ENCODE data around the gene MAP6. TPM values are rescaled to one million over a fixed set of nuclear protein-coding genes. Genes with fewer than 3 reads are reported as not detected.

Gene MAP6
- total and polyA plus RNA-seq, 8 donors: 0.88 to 17.4 (median 2.5) TPM

- ATAC-seq: no peak
- DNase-seq: no peak
- TF ChIP-seq, protein P1, sequence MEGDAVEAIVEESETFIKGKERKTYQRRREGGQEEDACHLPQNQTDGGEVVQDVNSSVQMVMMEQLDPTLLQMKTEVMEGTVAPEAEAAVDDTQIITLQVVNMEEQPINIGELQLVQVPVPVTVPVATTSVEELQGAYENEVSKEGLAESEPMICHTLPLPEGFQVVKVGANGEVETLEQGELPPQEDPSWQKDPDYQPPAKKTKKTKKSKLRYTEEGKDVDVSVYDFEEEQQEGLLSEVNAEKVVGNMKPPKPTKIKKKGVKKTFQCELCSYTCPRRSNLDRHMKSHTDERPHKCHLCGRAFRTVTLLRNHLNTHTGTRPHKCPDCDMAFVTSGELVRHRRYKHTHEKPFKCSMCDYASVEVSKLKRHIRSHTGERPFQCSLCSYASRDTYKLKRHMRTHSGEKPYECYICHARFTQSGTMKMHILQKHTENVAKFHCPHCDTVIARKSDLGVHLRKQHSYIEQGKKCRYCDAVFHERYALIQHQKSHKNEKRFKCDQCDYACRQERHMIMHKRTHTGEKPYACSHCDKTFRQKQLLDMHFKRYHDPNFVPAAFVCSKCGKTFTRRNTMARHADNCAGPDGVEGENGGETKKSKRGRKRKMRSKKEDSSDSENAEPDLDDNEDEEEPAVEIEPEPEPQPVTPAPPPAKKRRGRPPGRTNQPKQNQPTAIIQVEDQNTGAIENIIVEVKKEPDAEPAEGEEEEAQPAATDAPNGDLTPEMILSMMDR (IDR thresholded peaks at IDR 0.05): no peak
- intact Hi-C loops (cut with DNase I): no loop called here
- H3K4me3 ChIP-seq: no peak overlapping the region
- H3K27ac ChIP-seq: no peak overlapping the region
- no peaks in the 10 kb centered on the region for H3K4me1 ChIP-seq
- no peaks in the 10 kb centered on the region for H3K27me3 ChIP-seq
- 60 to 73% methylated on average over 17 of the region's 17 CpGs for WGBS, 2 donors
- no peaks in the 10 kb centered on the region for H3K9me3 ChIP-seq
- no peaks in the 10 kb centered on the region for H3K36me3 ChIP-seq
- FAIRE-seq: no peak
These were observed 9.9 kb upstream of the MAP6 start for GRCh38 chr11:75678620-75679259.

- no peaks in the 10 kb centered on the region for H3K4me1 ChIP-seq
- H3K9me3 ChIP-seq: no peaks in the 10 kb centered on the region
- 60 to 76% methylated on average over 12 of the region's 12 CpGs for WGBS, 2 donors
- no peaks in the 10 kb centered on the region for H3K27me3 ChIP-seq
- DNase-seq (no peak), ATAC-seq (no peak), FAIRE-seq (no peak)
- no peak overlapping the region for H3K4me3 ChIP-seq
- TF ChIP-seq, protein P1 (IDR thresholded peaks at IDR 0.05): no peak
- H3K36me3 ChIP-seq: no peaks in the 10 kb centered on the region
- no peak overlapping the region for H3K27ac ChIP-seq
- intact Hi-C loops (cut with DNase I): no loop called here
These were observed 9.1 kb upstream of the MAP6 start for GRCh38 chr11:75677909-75678308.

DNA sequence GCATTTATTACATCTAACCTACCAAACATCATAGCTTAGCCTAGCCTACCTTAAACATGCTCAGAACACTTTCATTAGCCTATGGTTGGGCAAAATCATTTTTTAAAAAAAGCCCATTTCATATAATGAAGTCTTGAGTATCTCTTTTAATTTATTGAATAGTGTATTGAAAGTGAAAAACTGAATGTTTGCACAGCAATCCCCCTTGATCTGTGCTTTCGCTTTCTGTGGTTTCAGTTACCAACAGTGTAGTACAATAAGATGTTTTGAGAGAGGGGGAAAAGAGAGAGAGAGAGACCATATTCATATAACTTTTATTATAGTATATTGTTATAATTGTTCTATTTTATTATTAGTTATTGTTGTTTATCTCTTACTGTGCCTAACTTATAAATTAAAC lies 8.4 kb upstream of the MAP6 start:
- ATAC-seq (no peak), DNase-seq (no peak), FAIRE-seq (no peak)
- H3K27ac ChIP-seq: no peak overlapping the region
- H3K36me3 ChIP-seq: no peaks in the 10 kb centered on the region
- no peaks in the 10 kb centered on the region for H3K4me1 ChIP-seq
- TF ChIP-seq, protein P1 (IDR thresholded peaks at IDR 0.05): no peak
- WGBS, 2 donors: 69 to 94% methylated on average over 1 of the region's 1 CpG
- no peak overlapping the region for H3K4me3 ChIP-seq
- H3K9me3 ChIP-seq: no peaks in the 10 kb centered on the region
- no peaks in the 10 kb centered on the region for H3K27me3 ChIP-seq
- intact Hi-C loops (cut with DNase I): no loop called here

- Histone ChIP-seq H3K27me3 (peaks cover 0 to 6% (median 2%) of the 10 kb centered on the region in 4 donors), H3K4me3 (no peak overlapping the region), H3K36me3 (no peaks in the 10 kb centered on the region), H3K4me1 (no peaks in the 10 kb centered on the region), H3K9me3 (no peaks in the 10 kb centered on the region), H3K27ac (no peak overlapping the region)
- FAIRE-seq: no peak
- ATAC-seq: no peak
- WGBS, 2 donors: 87 to 95% methylated on average over 4 of the region's 4 CpGs
- DNase-seq: no peak
- TF ChIP-seq, protein P1 (IDR thresholded peaks at IDR 0.05): no peak
- intact Hi-C loops (cut with DNase I): no loop called here
These were observed 5.2 kb upstream of the MAP6 start for GRCh38 chr11:75673977-75674582.

DNA sequence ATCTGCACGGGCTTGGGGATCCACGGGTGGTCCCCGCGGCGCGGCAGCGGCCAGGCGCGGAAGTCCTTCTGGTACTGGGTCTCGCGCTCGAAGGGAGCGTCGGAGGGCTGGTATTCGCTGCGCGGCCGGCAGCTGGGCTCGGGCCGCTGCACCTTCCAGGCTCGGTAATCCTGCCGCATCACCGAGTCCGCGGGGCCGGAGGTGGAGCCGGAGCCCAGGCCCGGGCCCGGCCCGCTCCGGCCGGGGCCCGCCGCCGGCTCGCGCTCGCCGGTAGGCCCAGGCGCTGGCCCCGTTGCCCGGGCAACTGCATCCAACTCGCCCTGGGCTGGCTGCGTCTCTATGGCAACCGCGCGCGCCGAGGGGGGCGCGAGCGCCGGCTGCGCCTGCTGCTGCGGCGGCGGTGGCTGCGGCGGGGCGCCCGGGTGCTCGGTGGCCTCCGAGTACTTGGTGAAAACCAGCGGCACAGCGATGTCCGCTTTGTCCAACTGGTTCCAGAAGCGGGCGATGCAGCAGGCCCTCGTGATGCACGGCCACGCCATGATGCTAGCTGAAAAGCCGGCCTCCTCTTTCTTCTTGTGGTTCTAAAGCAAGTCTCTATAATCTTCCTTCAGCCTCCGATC lies 897 bp downstream of the MAP6 start:
- H3K36me3 ChIP-seq: no peaks in the 10 kb centered on the region
- H3K27ac ChIP-seq: no peak overlapping the region
- H3K4me3 ChIP-seq: peak overlapping the region; percentile 21 to 61 (median 32)
- WGBS, 2 donors: 1 to 3% methylated on average over 39 to 73 of the region's 73 CpGs
- H3K4me1 ChIP-seq: peaks cover 0 to 4% (median 0%) of the 10 kb centered on the region in 3 donors
- DNase-seq (peak; percentile 38 to 79 (median 54)), ATAC-seq (peak; percentile 59 to 74 (median 65)), FAIRE-seq (no peak)
- no peaks in the 10 kb centered on the region for H3K9me3 ChIP-seq
- intact Hi-C loops (cut with DNase I): no loop called here
- H3K27me3 ChIP-seq: peaks cover 3 to 6% (median 4%) of the 10 kb centered on the region in 4 donors
- TF ChIP-seq, protein P1 (IDR thresholded peaks at IDR 0.05): no peak
